HG03439 (cell line): ENCODE results near the gene CMTM4.

Experiments
- ATAC-seq: cut with Tn5 transposase; IDR thresholded peaks from one replicate; pipeline ENCODE4 v1.9.1; 2021; ENCODE audit warnings: mild to moderate bottlenecking, moderate library complexity; ENCODE audit not compliant: unreplicated experiment

The CMTM4 gene

DNA sequence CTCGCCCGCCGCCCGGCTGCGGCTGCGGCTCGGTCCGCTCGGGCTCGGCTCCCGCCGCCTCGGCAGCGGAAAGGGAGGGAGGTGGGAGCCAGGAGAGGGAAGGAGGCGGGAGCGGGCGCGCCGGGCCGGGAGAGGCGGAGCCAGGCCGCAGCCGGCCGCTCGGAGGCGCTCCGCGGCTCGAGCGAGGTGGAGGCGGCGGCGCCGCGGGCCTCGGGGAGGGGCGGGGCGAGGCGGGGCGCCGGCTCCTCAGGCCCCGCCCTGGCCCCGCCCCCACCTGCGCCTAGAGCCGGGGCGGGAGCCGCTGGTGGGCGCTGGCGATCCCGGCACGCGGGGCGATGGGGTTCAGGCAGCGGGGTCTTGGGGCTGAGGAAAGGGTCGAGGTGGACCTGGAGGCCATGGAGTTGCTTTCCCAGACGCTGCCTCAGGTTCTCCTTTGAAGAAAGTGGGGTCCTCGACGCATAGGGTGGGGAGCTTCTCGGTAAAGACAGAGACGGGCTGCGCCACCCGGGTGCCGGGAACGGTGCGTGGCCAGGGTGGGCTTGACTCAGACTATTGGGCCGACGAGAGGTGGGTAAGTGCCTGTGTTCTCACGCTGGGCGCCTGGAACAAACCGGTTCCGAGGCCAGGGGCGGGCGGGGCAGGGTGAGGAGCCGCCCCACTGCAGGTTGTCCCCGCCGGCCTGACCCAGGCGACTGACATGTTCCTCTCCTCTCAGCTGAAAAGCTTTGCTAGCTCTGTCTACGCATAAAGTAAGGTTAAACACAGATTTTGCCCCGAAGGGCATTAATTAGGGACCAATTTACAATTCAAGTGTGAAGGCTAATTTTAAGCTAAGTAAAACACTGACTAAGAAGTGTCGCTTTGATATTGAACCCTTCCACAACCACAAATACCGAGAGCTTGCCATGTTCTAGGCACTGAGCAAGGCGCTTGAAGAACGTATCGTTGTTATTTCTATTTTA, at the start of gene CMTM4:
Gene CMTM4, minus strand, starts transcription at position 75 of the 962 bp plus-strand sequence. CDS start 218 bp downstream, outside the sequence.
- peak; percentile 87 for ATAC-seq

- no peak for ATAC-seq
Measured at GRCh38 chr16:66746048-66746447, 49.5 kb upstream of the CMTM4 start.

GRCh38 chr16:66741950-66742808, 45.6 kb upstream of the CMTM4 start:
- no peak for ATAC-seq

GRCh38 chr16:66741169-66741900, 44.8 kb upstream of the CMTM4 start:
- no peak for ATAC-seq

- no peak for ATAC-seq
Measured at GRCh38 chr16:66740533-66740932, 44.0 kb upstream of the CMTM4 start.

DNA sequence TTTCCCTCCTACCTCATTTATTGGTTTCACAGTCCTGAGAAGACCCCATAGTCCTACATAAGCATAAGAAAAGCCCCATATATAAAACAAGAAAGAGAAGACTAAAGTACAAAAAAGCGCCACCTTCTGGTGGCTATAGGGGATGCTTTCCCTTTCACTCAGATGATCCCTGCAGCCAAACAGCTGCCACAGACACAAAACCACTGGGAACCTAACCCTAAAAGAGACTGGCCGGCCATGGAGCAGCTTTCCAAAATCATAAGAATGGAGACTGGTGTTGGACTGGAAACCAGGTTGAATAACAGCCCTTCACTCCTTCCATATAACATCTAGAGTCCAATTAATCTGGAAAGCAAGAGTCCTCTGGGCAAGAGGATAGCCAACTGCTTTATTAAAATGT, 43.5 kb upstream of the CMTM4 start:
- no peak for ATAC-seq

DNA sequence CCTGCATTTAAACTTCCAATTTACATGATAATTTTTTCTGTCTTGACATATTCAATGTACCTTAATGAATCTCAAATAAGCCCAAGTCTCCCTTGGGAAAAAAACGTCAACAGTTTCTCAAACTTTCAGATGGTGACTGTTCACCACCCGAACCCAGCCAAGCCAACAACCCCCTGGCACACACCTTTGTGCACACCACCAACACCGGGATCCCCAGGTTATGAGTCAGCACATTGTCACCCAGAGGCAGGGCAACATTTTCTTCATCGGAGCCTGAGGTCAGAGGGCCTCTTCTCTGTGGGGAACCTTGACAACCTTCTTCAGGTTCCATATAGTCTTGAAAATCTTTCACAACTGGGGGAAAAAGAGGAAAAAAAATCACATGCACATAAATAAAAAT, 39.3 kb upstream of the CMTM4 start:
- ATAC-seq: no peak

DNA sequence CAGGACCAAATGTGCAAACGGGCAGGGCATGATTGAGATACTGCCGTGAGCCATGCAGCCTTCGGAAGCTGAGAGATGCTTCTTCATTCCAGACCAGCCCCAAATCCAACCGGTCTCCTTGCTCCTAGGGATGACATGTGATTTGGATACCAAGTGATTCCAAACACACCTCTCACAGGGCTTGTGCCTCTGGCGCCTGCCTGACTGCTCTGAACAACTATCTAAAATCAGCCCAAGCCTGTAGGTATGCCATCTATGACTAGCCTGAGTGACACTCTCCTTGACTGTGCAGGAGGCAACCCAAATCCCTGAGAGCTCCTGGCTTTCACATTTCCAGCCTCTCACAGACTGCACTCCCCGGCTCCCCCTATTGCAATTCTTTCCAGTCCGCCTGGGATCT, 34.6 kb upstream of the CMTM4 start:
- ATAC-seq: no peak

DNA sequence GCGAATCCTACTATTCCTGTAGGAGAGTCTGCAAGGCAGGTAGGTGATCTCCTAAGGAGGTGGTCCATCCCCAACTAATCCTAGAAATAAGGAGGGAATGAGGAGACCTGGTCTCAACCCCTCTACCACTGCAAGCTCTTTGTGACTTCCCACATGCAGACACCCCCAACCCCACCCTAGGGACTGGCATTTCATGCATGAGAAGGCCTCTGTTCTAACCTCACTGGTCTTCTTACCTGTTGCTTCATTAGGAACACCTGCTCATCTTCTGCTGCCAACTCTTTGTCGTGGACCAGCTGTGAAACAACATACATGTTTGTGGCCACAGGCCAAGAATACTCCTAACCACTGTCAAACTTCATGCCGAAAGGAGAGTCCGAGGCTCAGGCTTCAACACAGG, 32.3 kb upstream of the CMTM4 start:
- no peak for ATAC-seq

- ATAC-seq: no peak
Measured at GRCh38 chr16:66728117-66728787, 31.7 kb upstream of the CMTM4 start.

GRCh38 chr16:66720766-66721165, 24.2 kb upstream of the CMTM4 start:
- no peak for ATAC-seq

GRCh38 chr16:66719246-66719645, 22.7 kb upstream of the CMTM4 start:
- ATAC-seq: no peak

GRCh38 chr16:66717776-66718175, 21.2 kb upstream of the CMTM4 start:
- no peak for ATAC-seq

GRCh38 chr16:66717112-66717675, 20.7 kb upstream of the CMTM4 start:
- ATAC-seq: no peak

- no peak for ATAC-seq
Measured at GRCh38 chr16:66714654-66715307, 18.2 kb upstream of the CMTM4 start.

DNA sequence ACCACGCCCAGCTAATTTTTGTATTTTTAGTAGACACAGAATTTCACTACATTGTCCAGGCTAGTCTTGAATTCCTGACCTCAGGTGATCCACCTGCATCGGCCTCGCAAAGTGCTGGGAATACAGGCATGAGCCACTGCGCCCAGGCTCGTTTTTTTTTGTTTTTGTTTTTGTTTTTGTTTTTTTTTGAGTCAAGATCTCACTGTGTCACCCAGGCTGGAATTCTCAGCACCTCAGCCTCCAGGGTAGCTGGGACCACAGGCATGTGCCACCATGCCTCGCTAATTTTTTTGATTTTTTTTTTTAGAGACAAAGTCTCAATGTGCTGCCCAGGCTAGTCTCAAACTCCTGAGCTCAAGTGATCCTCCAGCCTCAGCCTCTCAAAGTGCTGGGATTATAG, 17.5 kb upstream of the CMTM4 start:
- no peak for ATAC-seq

- no peak for ATAC-seq
Measured at GRCh38 chr16:66713076-66713475, 16.5 kb upstream of the CMTM4 start.

DNA sequence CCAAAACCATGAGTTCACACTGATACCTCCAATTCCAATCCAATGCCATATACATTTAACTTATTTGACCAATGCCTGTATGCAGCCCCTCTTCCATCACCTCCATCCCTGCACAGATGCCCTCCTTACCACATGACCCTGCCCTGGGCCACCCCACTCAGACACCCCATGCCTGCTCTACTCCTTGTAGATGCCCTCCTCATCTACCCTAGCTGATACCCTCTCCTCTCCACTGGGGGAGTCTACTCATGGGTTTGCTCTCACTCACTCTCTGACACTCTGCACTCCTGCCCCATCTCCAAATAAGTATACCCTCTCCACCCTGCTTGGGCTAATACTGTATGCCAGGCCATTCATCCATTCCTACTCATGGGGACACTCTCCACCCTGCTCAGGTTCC, 16.0 kb upstream of the CMTM4 start:
- ATAC-seq: no peak

DNA sequence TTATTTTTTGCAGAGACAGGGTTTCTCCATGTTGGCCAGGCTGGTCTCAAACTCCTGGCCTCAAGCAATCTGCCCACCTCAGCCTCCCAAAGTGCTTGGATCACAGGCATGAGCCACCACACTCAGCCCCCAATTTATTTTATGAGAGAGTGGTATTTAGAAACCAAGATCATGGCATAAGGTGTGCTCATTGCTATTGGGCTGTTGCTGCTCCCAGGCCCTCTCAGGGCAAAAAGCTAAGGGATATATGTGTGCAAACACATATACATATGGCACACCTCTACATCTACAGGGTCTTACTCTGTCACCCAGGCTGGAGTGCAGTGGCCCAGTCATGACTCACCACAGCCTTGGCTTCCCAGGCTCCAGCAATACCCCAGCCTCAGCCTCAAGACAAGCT, 15.0 kb upstream of the CMTM4 start:
- ATAC-seq: no peak

DNA sequence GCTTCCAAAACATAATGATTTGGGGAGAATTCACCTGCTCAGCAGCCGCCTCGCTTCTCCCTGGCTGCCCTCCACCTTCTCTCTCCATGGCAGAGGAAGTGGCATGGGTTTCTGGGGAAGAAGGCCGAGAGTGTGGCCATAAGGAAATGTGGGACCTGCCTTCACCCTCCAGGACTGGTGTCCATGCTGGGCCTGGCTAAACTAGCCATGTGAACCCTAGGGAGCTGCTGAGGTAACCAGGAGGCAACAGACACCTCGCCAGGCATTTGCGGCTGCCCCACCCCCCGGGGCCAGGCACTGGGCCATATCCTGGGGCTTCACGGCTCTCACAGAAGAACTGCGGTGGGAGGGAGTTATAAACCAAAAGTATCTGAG, 9.9 kb upstream of the CMTM4 start:
- ATAC-seq: no peak
